GM12878 (cell line): ENCODE results near the gene VLDLR.

Experiments used
- CBFB ChIP-seq: IDR thresholded peaks from 2 replicates; pipeline ENCODE4 v1.6.1; 2016; ENCODE audit warnings: antibody characterized with exemption, low read depth
- ESRRA ChIP-seq: IDR thresholded peaks from 2 replicates; pipeline ENCODE4 v1.6.1; 2012; ENCODE audit warnings: mild to moderate bottlenecking, low read length, improper control_type of control experiment
- FOXK2 ChIP-seq: fragments of 450-650 bp; IDR thresholded peaks from 2 replicates; pipeline ENCODE4 v1.6.1; 2017; ENCODE audit warnings: mild to moderate bottlenecking, moderate library complexity
- IRF4 ChIP-seq: IDR thresholded peaks from 2 replicates; pipeline ENCODE4 v1.6.1; 2011; ENCODE audit warnings: low read depth, low read length
- POLR2A ChIP-seq: IDR thresholded peaks from 2 replicates; pipeline ENCODE4 v1.6.1; 2011; ENCODE audit warnings: low read depth, mild to moderate bottlenecking, low read length
- RAD21 ChIP-seq: IDR thresholded peaks from 2 replicates; pipeline ENCODE4 v1.6.1; 2011; ENCODE audit warnings: mild to moderate bottlenecking, low read depth, low read length, moderate library complexity; ENCODE audit not compliant: insufficient read depth
- RAD51 ChIP-seq: fragments of 450-650 bp; IDR thresholded peaks from 2 replicates; pipeline ENCODE4 v1.6.1; 2016; ENCODE audit warnings: moderate library complexity, mild to moderate bottlenecking, inconsistent platforms
- RCOR1 ChIP-seq: conservative IDR thresholded peaks from 2 replicates; pipeline ENCODE4 v1.6.1; 2012; ENCODE audit warnings: low read depth, low read length, improper control_type of control experiment
- TAF1 ChIP-seq: IDR thresholded peaks from 2 replicates; pipeline ENCODE4 v1.6.1; 2011; ENCODE audit warnings: mild to moderate bottlenecking, low read depth, low read length, borderline replicate concordance
- TF ChIP-seq, protein P1 (sequence below), 3 experiments: IDR thresholded peaks in 2 of 3; conservative IDR thresholded peaks in 1 of 3; 2 replicates each; pipeline ENCODE4 v1.5.1; 2011; ENCODE audit warnings: low read depth in 3 of 3, low read length in 3 of 3, mild to moderate bottlenecking in 3 of 3, control low read depth in 2 of 3, moderate library complexity in 2 of 3, inconsistent platforms in 1 of 3, mixed read lengths in 1 of 3; ENCODE audit not compliant: control insufficient read depth in 2 of 3, insufficient read depth in 1 of 3; ENCODE audit errors: extremely low read depth in 1 of 3

DNA sequence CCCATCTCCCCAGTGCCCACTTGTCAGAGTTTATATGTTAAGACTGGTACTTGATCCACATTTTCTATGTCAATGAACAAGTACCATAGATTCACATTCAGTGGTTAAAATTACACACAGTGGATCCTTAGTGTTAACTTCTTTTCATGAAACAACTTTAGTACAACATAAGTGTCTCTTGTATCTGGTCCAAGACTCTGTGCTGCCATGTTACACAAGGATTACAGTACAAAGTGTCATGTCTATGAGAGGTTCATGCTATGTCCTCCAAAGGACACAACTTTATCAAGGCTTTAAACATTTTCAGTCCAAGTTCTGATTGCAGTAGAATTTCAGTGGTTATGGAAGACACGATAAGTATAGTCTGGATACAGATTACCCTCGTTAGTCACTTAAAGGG is 13.3 kb upstream of the VLDLR start:
- TF ChIP-seq, protein P1, sequence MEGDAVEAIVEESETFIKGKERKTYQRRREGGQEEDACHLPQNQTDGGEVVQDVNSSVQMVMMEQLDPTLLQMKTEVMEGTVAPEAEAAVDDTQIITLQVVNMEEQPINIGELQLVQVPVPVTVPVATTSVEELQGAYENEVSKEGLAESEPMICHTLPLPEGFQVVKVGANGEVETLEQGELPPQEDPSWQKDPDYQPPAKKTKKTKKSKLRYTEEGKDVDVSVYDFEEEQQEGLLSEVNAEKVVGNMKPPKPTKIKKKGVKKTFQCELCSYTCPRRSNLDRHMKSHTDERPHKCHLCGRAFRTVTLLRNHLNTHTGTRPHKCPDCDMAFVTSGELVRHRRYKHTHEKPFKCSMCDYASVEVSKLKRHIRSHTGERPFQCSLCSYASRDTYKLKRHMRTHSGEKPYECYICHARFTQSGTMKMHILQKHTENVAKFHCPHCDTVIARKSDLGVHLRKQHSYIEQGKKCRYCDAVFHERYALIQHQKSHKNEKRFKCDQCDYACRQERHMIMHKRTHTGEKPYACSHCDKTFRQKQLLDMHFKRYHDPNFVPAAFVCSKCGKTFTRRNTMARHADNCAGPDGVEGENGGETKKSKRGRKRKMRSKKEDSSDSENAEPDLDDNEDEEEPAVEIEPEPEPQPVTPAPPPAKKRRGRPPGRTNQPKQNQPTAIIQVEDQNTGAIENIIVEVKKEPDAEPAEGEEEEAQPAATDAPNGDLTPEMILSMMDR (IDR thresholded peaks at IDR 0.05 in 2 of 3, conservative IDR thresholded peaks at IDR 0.05 in 1 of 3; ENCODE audit: control insufficient read depth in 2 of 3, extremely low read depth in 1 of 3, insufficient read depth in 1 of 3, low read depth in 3 of 3, low read length in 3 of 3): no peak
- no peak for TF ChIP-seq RAD21
- TF ChIP-seq CBFB: no peak
- TF ChIP-seq POLR2A: no peak
- TF ChIP-seq TAF1: no peak
- no peak for TF ChIP-seq FOXK2
- no peak for TF ChIP-seq IRF4
- TF ChIP-seq ESRRA: no peak
- TF ChIP-seq RAD51: no peak
- TF ChIP-seq RCOR1: no peak
